Parathyroid adenoma (tissue), 2 donors: ENCODE data around the gene NUDT7.

Experiments used
- H2AFZ ChIP-seq: fragments of 300-600 bp; sonication (generic); one replicate; pipeline ENCODE4 v1.7.0; 2017; ENCODE audit warnings: antibody characterized with exemption, mild to moderate bottlenecking
- H3K27ac ChIP-seq: fragments of 300-600 bp; sonication (generic); one replicate; pipeline ENCODE4 v1.7.0; 2017
- H3K27me3 ChIP-seq: fragments of 300-600 bp; sonication (generic); one replicate; pipeline ENCODE4 v1.7.0; 2017; ENCODE audit warnings: low read length; ENCODE audit not compliant: control insufficient read depth, insufficient read depth
- H3K36me3 ChIP-seq: fragments of 300-600 bp; sonication (generic); one replicate; pipeline ENCODE4 v1.7.0; 2017; ENCODE audit warnings: low read length; ENCODE audit not compliant: control insufficient read depth, insufficient read depth
- H3K4me1 ChIP-seq: fragments of 300-600 bp; sonication (generic); one replicate; pipeline ENCODE4 v1.7.0; 2017; ENCODE audit warnings: control low read depth
- H3K4me2 ChIP-seq: fragments of 300-600 bp; sonication (generic); one replicate; pipeline ENCODE4 v1.7.0; 2017; ENCODE audit warnings: low read length
- H3K4me3 ChIP-seq: fragments of 300-600 bp; sonication (generic); one replicate; pipeline ENCODE4 v1.7.0; 2017; ENCODE audit warnings: low read depth, low read length
- H3K79me2 ChIP-seq: fragments of 300-600 bp; sonication (generic); one replicate; pipeline ENCODE4 v1.7.0; 2017; ENCODE audit warnings: control low read depth
- H3K9ac ChIP-seq: fragments of 300-600 bp; sonication (generic); one replicate; pipeline ENCODE4 v1.7.0; 2017; ENCODE audit warnings: mild to moderate bottlenecking
- H3K9me3 ChIP-seq: fragments of 300-600 bp; sonication (generic); one replicate; pipeline ENCODE4 v1.7.0; 2017; ENCODE audit warnings: low read length; ENCODE audit not compliant: control insufficient read depth
- TF ChIP-seq, protein P1 (sequence below): fragments of 300-600 bp; sonication (generic); IDR thresholded peaks from one replicate; pipeline ENCODE4 v1.7.0; 2017; ENCODE audit warnings: antibody characterized with exemption, mild to moderate bottlenecking
- donor health status: primary hyperparathyroidism.

Gene NUDT7

DNA sequence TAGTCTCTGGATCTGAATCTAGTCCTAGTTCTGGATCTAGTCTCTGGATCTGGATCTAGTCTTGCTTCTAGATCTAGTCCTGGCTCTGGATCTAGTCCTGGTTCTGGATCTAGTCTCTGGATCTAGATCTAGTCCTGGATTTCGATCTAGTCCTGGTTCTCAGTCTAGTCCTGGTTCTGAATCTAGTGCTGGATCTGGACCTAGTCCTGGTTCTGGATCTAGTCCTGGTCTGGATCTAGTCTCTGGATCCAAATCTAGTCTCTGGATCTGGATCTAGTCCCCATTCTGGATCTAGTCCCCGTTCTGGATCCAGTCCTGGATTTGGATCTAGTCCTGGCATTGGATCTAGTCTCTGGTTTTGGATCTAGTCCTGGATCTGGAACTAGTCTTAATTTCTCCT lies 36.2 kb downstream of the NUDT7 start:
- H3K27me3 ChIP-seq = no peaks in the 10 kb centered on the region
- TF ChIP-seq, protein P1, sequence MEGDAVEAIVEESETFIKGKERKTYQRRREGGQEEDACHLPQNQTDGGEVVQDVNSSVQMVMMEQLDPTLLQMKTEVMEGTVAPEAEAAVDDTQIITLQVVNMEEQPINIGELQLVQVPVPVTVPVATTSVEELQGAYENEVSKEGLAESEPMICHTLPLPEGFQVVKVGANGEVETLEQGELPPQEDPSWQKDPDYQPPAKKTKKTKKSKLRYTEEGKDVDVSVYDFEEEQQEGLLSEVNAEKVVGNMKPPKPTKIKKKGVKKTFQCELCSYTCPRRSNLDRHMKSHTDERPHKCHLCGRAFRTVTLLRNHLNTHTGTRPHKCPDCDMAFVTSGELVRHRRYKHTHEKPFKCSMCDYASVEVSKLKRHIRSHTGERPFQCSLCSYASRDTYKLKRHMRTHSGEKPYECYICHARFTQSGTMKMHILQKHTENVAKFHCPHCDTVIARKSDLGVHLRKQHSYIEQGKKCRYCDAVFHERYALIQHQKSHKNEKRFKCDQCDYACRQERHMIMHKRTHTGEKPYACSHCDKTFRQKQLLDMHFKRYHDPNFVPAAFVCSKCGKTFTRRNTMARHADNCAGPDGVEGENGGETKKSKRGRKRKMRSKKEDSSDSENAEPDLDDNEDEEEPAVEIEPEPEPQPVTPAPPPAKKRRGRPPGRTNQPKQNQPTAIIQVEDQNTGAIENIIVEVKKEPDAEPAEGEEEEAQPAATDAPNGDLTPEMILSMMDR = no peak
- H3K4me2 ChIP-seq = no peak overlapping the region
- peaks cover 12% of the 10 kb centered on the region for H3K4me1 ChIP-seq
- no peak overlapping the region for H2AFZ ChIP-seq
- no peak overlapping the region for H3K27ac ChIP-seq
- H3K79me2 ChIP-seq = no peaks in the 10 kb centered on the region
- no peaks in the 10 kb centered on the region for H3K9me3 ChIP-seq
- no peak overlapping the region for H3K9ac ChIP-seq
- H3K4me3 ChIP-seq = no peak overlapping the region
- H3K36me3 ChIP-seq = no peaks in the 10 kb centered on the region

DNA sequence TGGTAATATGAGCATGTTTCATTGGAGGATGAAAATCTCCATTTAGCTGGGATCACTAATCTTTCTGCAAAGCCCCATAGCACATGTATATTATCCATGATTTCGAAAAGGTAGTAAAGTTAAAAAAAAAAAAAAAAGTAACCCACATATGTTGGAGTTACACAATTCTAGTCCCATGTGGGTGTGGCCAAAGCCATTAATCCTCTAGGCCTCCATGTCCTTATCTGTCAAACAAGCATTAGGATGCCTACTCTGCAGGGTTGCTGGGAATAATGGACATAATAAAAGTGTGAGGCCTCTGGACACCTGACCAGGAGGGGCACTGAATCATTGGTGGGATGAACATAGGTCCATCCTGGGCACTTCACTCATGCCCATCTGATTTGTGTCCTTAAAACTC lies 36.9 kb downstream of the NUDT7 start:
- no peak overlapping the region for H3K4me2 ChIP-seq
- no peaks in the 10 kb centered on the region for H3K27me3 ChIP-seq
- H3K27ac ChIP-seq = no peak overlapping the region
- TF ChIP-seq, protein P1 = no peak
- H3K9me3 ChIP-seq = no peaks in the 10 kb centered on the region
- no peak overlapping the region for H3K4me3 ChIP-seq
- no peak overlapping the region for H2AFZ ChIP-seq
- no peak overlapping the region for H3K9ac ChIP-seq
- no peaks in the 10 kb centered on the region for H3K36me3 ChIP-seq
- no peaks in the 10 kb centered on the region for H3K79me2 ChIP-seq
- H3K4me1 ChIP-seq = peaks cover 12% of the 10 kb centered on the region

DNA sequence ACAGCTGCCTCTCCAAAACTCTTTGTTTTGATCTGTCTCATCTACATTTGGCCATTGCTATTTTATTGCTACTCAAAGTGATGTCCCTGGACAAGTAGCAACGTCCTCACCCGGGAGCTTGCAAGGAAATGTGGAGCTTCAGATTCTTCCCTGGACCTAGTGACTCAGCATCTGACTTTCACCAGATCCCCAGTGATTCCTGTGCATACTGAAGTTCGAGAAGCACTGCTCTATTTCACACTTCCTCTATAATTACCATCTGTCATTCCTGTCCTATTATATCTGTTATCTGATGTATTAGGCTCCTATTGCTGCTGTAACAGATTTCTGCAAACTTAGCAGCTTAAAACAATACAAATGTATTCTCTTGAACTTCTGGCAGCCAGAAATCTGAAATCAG lies 37.5 kb downstream of the NUDT7 start:
- Histone ChIP-seq H3K4me3 (no peak overlapping the region), H3K36me3 (no peaks in the 10 kb centered on the region), H3K9me3 (no peaks in the 10 kb centered on the region), H2AFZ (no peak overlapping the region), H3K4me2 (no peak overlapping the region), H3K4me1 (peaks cover 12% of the 10 kb centered on the region), H3K79me2 (no peaks in the 10 kb centered on the region), H3K9ac (no peak overlapping the region), H3K27ac (no peak overlapping the region), H3K27me3 (no peaks in the 10 kb centered on the region)
- TF ChIP-seq, protein P1 = no peak

DNA sequence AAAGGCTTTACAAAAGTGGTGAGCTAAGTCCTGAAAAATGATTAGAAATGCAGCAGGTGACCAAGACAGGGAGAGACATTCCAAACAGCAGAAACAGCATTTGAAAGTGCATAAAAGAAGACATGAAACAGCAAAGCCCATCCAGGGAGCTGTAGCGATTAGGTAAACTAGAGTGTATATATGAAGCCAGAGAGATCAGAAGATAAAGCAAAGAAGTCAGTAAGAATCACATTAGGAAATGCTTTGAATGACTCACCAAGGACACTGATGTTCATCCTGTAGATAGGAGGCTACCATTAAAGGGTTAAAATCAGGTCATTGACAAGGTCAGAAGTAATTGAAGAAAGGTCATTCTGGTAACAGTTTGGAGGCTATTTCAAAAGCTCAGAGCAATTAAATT lies 38.5 kb downstream of the NUDT7 start:
- TF ChIP-seq, protein P1 = no peak
- peaks cover 12% of the 10 kb centered on the region for H3K4me1 ChIP-seq
- no peak overlapping the region for H2AFZ ChIP-seq
- no peaks in the 10 kb centered on the region for H3K27me3 ChIP-seq
- no peaks in the 10 kb centered on the region for H3K79me2 ChIP-seq
- no peaks in the 10 kb centered on the region for H3K9me3 ChIP-seq
- H3K9ac ChIP-seq = no peak overlapping the region
- H3K4me3 ChIP-seq = no peak overlapping the region
- no peak overlapping the region for H3K27ac ChIP-seq
- H3K36me3 ChIP-seq = no peaks in the 10 kb centered on the region
- H3K4me2 ChIP-seq = no peak overlapping the region

DNA sequence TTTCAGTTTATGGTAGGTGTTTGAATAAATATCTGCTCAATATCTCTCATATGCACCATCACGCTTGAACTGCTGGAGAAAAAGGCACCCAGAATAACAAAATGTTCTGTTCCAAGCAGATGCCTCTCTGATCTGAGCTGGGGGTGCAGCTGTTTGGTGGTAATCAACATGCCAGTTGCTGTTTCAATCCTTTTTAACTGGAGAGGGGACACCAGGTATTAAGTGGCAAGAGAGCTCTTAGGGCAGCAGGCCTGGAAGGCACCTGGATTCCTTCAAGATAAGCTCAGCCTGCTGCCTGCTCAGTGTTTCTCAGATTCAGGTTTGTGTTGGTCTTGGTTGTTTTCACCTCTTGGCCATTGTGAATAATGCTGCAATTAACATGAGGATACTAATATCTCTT lies 38.9 kb downstream of the NUDT7 start:
- no peak overlapping the region for H2AFZ ChIP-seq
- TF ChIP-seq, protein P1 = no peak
- no peak overlapping the region for H3K27ac ChIP-seq
- no peaks in the 10 kb centered on the region for H3K27me3 ChIP-seq
- H3K9ac ChIP-seq = no peak overlapping the region
- H3K79me2 ChIP-seq = no peaks in the 10 kb centered on the region
- H3K36me3 ChIP-seq = no peaks in the 10 kb centered on the region
- H3K4me2 ChIP-seq = no peak overlapping the region
- no peaks in the 10 kb centered on the region for H3K9me3 ChIP-seq
- H3K4me1 ChIP-seq = peaks cover 12% of the 10 kb centered on the region
- H3K4me3 ChIP-seq = no peak overlapping the region
